NOMO-1 treated with DMSO at 0.1 percent for 48 hours (cell line): ENCODE results near the gene AZU1.

ENCODE experiments used
- DNase-seq: peaks from one replicate; lab custom pipeline; 2025; ENCODE audit not compliant: unreplicated experiment; lab: John Stamatoyannopoulos, UW

AZU1 gene

GRCh38 chr19:796692-797527 is 30.7 kb upstream of the AZU1 start, which contains the start of gene PTBP1:
Gene PTBP1 (plus strand): TSS chr19:797452. CDS start chr19:797498, 46 bp downstream.
- peak; percentile 100 for DNase-seq

DNA sequence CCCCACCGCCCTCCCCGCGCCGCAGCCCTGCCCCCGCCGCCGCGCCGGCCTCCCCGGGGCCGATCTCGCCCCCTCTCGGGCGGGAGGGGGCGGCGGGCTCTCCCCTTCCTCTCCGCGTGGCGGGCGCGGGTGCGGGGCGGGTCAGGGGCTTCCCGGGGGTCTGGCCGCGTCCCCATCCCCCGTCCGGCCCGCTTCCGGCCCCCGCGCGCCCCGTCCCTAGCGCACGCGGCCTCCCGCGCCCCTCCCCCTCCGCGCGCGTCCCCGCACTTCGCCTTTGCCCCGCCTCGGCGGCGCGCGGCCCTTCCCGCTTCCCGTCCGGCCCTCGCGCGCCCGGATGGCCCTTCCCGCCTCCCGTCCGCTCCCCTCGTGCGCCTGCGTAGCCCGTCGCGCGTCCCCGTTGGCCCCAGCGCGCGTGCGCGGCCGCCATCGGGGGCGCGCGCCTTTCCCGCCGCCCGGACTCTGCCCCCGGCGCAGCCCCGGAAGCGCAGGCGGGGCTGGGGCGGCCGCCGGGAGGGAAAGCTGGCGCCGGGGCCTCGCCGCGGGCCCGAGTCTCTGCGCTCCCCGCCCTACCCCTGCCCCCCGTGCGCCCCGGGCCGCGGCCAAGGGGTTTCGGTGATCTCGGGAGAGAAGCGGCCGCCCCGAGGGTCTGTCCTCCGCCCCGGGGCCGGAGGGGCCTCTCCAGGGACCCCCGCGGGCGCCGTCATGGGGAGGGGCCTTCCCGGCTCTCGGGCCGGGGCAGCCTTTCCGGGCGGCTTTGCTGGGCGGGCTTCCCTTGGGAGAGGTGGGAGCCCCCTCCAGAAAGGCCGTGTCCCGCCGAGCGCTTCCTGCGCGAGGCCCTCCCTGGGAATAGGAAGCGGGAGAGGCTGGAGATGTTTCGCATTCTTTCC is 29.9 kb upstream of the AZU1 start:
- DNase-seq, result peak; percentile 71

DNA sequence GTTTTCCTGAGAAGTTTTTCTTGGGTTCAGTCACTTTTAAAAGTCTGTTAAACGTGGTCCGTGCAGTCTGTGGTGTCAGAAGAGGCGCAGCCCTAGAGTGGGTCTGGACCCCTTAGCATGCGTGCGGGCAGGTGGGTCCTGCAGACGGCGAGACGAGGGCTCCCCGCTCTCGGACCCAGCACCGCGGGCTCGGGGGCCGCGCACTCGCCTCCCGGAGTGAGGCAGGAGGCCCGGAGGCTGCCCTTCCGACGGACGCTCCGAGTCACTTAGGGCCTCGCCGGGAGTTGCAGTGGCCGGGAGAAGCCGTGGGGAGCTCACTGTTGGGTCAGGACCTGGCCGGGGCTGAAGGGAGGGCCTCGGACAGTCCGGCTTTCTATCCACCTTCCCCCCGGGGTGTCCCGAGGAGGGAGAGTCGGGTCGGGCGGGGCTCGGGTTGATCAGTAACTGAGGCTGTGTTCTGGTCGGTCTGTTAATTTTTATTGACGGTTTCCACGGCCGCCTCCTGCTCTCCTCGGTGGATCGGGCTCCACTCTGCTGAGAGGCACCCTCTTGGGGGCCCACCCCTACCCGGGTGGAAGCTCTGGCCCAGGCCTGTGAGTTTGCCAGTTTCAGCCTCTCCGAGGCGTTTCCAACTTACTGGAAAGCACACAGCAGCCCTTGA is 29.1 kb upstream of the AZU1 start:
- no peak for DNase-seq

DNA sequence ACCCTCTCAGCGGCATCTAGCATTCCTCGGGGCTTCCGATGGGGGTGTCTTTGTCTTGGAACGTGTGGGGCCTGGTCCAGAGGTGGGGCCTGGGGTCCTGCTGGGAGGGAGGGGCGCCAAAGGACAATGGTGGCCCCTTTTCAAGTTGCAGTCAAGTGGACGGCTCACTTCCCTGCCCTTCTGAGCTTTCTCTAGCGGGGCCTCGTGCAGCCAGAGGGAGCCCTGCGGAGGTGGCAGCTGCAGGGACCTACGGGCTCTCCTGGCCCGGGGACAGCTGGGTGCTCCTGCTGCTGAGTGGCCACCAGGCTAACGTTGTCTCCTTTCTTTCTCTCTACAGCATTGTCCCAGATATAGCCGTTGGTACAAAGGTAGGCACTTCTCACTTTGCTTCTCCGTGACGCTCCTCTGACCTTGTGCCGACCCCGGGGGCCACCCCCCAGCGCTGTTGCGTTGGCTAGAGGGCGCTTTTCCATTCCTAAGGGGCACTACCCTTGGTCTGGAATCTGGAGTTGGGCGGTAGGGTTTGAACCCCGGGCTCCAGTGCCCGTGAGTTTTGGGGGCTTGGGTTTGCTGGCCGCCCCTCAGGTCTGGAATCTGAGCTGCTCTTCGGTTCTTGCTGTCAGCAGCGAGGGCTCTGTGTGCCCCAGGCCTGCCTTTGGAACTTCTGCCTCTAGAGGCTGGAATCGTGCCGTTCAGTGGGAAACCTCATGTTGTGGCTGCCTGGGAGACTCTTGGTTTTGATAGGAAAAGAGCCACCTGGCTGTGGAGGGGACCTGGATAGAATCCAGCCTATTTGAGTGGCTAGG is 28.4 kb upstream of the AZU1 start:
- DNase-seq, result no peak

DNA sequence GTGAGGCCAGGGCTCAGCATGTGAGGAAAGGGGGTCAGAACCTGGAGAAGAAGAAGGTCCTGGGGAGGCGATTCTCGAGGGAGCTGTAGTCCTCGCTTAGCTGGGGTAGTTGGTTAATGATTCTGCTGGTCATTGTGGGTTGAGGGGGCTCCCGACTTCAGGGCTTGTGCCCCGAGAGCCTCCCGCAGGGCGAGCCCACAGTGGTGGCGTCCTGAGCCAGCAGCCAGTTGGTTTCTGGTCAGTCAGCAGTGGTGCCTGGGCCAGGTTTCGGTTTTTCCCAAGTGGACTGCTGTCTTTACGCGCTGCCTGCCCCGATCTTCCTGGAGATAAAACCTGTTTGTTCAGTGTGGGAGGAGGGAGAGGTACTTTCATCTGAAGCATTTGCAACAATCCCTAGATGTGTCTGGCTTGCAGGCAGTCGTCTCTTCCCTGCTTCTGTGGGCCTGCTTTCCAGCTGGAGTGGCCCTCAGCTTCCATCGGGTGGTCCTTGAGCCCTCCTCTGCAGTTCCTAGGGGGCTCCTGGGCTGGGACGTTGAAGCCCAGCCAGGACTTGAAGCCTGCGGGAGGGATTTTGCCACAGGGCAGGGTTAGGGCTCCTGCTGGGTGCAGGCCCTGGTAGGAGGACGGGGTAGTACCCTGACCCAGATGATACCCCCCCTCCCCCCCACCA is 27.1 kb upstream of the AZU1 start:
- no peak for DNase-seq

DNA sequence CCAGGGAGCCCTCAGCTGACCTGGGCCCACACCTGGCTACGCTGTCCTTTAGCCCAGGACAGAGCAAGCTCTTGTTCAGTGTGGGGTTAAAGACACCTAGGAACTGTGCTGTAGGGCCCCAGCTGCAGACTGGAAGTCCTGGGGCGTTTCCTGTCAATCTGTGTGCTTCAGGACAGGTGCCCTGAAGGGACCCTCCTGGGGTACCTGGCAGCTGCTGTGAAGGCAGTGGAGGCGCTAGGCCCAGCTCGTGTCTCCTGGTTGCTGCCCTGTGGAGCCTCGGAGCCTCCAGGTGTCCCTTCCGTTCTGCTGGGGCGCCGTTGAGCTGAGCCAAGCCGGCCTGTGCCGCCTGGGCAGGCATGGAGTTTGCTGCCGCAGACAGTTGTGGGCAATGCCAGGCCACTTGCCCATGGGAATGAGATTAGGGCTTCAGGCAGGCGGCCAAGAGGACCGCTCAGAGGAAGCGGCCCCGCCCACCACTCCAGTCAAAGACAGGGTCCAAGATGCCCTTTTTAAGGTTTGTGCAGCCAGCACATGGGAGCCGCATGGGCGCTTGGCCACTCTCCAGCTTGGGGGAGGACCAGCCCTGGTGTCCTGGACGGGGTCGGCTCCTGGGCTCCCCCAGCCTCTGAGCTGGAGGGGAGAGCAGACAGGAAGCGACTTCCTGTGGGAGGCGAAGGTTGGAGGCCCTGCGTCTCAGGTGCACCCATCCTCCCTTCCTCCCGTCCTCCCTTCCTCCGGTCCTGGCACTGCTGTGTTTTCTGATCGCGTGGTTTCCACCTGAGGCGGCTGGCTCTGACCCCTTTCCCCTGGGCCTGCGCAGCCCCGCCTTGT is 26.4 kb upstream of the AZU1 start:
- DNase-seq, result no peak

DNA sequence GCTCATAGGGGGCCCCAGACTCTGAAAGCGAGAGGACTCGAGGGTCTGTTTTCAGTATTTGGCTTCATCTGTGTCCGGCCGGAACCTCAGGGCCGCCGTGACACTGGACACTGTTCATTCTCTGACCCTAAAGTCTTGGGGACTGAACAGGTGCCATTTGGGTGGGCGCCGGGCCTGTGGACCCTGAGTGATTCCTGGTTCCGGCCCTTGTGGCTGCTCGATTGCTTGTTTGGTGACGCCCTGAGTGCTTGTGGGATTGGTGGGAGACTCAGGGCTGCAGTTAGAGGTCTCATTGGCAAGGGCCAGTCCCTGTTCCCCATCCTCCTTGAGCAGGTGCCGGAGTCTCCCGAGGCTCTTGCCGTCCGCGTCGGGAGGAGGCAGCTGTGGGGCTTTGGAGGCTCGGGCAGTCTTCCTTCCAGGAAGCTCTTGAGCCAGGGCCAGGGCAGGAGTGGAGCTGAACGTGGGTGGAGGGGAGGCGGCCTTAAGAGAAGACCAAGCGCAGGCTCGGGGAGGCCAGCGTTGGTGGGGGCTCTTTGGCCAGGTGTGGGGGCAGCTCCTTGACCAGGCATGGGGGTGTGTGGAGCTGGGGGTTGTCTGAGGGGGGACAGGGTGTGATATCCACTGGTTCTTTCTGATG is 25.7 kb upstream of the AZU1 start:
- DNase-seq, result no peak

DNA sequence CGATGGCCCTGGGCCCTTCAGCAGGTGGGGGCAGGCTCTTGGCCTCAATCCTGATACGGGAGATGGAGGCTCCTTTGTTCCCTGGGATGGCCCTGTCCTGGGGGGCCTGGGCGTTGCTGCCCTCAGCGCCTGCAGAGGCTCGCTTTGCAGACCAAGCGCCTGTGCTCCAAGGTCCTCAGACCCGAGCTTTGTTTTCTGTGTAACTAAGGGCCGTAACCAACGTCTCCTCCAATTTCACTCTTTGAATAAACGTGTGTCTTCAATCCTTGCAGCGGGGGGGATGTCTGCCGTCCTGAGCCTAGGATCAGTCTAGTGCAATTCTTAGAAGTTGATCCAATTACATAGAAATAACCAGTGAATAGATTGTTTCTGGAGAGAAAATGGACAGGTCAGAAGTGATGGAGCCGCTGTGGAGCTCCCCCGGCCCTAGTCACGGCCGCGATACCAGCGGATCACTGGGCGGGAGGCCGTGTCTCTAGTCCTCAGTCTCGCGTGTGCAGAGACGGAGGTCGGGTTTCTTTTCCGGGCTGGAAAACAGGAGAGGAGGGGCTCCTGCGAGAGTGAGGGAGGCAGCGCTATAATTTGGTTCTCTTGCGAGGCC is 25.0 kb upstream of the AZU1 start:
- no peak for DNase-seq

GRCh38 chr19:803099-803561 is 24.5 kb upstream of the AZU1 start:
- no peak for DNase-seq

GRCh38 chr19:803686-804418 is 23.8 kb upstream of the AZU1 start:
- no peak for DNase-seq

DNA sequence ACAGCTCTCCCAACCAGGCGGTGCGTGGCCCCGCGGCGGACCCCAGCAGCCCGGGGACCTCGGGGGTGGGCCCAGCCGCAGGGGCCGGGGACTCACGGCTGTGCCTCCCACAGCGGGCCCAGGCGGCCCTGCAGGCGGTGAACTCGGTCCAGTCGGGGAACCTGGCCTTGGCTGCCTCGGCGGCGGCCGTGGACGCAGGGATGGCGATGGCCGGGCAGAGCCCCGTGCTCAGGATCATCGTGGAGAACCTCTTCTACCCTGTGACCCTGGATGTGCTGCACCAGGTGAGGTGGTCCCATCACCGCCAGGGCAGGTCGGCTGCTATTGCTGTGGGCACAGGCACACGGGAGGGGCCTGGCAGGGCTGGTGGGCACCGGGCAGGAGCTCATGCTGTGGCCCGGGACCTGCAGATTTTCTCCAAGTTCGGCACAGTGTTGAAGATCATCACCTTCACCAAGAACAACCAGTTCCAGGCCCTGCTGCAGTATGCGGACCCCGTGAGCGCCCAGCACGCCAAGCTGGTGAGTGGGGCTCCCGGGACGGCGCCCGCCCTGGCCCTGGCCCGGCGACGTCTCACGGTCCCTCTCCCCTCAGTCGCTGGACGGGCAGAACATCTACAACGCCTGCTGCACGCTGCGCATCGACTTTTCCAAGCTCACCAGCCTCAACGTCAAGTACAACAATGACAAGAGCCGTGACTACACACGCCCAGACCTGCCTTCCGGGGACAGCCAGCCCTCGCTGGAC is 23.0 kb upstream of the AZU1 start:
- no peak for DNase-seq

DNA sequence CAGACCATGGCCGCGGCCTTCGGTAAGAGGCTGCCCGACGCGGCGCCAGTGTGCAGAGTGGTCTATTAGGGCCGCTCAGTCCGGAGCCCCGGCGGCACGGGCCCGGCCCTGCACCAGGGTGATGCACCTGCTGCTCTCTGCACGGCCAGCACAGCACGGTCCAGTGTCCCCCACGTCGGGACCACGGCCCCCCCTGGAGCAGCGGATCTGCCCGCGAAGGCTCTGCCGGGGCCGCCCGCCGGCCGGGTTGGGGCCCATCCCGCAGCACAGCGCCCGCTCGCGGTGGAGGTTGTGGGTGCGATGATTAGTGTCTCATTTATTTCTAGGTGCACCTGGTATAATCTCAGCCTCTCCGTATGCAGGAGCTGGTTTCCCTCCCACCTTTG is 22.5 kb upstream of the AZU1 start:
- no peak for DNase-seq

DNA sequence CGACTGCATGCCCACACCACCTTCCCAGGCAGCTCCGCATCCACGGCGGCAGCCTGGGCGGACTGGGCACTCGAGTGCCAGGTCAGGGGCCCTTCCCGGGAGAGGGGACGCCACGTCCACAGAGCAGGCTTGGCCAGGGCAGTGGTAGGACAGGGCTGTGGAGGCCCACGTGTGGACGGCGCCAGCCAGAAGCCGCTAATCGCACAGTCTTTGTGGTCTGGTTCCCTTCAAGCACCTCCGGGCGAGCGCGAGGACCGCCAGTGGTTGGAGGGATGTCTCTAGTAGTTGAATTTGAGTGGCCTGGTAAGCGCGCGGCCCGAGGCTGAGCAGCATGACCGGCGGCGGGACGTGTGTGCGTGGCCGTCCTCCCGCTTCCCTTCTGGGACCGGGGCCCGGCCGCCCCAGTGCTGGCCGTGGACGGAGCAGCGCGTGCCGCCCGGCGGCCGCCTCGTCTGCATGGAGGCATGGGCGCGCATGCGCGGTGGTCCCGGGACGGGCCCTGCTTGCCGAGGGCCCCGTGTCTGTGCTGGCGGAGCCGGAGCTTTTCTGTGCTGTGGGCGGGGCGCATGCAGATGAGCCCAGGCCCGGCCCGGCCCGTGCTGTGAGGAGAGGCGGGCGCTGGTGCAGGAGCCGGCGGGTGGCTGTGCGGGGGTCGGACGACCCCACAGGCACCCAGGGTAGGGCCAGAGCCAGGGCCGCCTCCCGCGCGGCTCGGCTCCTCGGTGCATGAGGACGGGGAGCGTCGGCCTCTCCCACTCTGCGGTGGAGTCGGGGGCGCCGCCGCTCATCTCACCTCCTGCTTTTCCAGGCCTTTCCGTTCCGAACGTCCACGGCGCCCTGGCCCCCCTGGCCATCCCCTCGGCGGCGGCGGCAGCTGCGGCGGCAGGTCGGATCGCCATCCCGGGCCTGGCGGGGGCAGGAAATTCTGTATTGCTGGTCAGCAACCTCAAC is 21.8 kb upstream of the AZU1 start:
- no peak for DNase-seq

GRCh38 chr19:806815-807421 is 20.7 kb upstream of the AZU1 start:
- DNase-seq, result no peak

DNA sequence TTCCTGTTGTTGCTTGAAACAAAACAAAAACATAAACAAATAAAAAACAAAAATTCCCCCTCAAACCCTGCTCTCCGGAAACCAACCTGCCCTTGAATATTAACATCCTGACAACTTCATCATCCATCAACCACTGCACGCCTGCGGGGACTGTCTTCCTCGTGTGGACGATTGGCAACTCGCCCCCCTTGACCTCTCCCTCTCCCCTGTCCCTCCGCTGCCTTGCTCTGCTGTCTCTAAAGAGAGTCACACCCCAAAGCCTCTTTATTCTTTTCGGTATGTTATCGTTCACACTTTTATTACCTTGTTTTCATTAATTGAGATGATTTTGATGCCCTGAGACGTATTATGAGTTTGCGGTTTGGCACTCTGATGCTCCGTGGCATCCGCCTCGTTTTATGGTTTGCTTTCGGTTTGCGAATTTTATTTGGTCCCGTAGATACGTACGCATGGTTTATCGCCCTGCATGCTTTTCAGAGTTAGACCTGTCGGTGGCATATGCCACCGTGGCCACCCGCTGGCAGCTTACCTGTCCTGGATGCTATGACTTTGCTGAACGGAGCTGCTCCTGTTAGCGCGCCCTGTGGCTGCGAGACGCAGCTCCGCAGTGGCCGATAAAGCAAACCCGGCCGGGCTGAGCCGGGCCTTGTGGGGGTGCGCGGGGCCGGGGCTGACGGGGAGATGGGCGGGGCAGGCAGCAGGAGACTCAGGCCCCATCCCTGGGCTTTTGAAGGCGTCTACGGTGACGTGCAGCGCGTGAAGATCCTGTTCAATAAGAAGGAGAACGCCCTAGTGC is 19.8 kb upstream of the AZU1 start:
- no peak for DNase-seq
